GM18499 (cell line): Measurements from ENCODE around the gene KRT4.
"Not testable (repeated sequence)": the region's sequence is repeated elsewhere in the genome, so short reads cannot be mapped to it uniquely, and the experiment has no call there.

ENCODE experiments used
- ATAC-seq: cut with Tn5 transposase; IDR thresholded peaks from one replicate; pipeline ENCODE4 v1.9.1; 2021; ENCODE audit warnings: moderate number of reproducible peaks; ENCODE audit not compliant: insufficient read depth, unreplicated experiment

Gene KRT4

GRCh38 chr12:52813885-52814709 is at the start of gene KRT4:
Gene KRT4 (minus strand): TSS chr12:52814116. CDS start chr12:52814058, 58 bp downstream.
- no peak for ATAC-seq

DNA sequence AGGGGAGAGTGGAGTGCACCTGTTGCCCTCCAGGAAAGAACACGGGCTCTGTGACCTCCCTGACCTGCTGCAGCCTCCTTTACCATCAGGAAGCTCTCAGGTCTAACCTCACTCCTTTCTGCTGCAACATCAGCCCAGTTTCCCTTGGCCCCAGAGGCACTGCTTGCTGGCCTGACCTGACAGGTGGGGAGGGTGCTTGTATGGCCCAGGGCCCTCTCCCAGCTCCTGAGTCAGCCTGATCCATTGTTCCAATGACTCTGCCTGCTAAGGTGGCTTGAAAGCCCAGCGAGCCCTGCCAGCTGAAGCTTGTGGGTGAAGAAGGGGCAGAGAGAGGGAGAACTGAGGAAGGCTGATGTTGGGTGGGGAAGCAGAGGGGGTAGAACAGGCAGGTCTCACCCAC is 48.1 kb upstream of the KRT4 start:
- no peak for ATAC-seq

DNA sequence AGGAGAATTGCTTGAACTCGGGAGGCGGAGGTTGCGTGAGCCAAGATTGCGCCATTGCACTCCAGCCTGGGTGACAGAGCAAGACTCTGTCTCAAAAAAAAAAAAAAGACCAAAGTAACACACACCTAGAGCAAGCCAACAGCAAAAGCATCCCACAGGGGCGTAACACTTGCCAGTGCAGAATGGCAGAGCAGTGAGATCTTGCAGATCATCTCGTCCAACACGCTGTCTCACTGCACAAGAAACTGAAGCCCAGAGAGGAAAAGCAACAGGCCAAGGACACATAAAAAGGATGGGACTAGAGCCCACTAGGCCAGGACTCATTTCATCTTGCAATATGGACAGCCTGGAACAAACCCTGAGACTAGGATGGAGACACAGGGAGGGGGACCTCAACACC is 47.6 kb upstream of the KRT4 start:
- no peak for ATAC-seq

DNA sequence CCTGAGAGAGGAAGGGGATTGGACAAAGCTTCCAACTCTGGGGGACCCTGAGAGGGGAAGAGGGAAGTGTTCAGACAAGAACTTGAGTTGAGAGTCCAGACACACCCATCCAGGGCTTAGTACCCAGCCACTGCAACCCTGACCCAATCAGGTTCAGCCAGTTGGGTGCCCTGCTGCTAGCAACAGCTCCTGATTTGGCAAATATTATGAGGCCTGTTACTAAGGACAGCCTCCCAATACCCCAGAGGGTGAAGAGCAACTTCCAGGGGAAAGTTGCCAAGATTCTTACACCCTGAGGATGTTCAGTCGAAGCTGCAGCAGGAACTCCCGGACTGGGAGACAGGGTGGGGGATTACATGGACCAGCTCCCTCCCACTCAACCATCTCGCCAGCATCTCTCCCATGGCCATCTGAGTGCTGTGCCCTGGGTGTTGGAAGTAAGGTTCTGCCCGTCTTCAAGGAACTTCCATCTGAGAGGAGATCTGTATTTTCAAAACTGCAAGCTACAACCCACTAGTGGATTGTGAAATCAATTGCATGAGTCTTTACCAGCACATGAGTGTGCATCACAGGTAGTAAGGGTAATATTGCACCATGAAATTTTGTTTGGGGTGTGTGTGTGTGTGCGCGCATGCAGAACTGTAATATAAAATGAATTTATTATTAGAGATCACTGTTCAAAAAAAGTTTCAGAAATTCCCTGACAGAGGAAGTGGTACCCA is 46.3 kb upstream of the KRT4 start:
- ATAC-seq = no peak

DNA sequence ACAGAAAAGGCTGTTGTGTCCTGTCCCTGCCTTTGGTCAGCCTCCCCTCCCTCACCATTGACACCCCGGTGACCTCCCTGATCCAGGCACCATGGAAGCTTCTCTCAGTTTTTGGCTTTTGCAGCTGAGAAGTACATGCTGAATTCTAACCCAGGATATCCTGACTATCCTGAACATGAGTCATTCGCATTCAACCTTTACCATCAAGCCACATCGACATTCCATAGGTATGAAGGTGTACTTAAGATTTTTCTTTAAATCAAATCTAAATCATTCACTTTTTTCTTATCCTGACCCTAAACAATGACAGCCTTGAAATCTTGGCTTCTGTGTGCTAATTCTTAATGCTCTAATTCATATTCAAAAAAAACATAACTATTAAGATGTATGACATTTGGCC is 43.6 kb upstream of the KRT4 start:
- no peak for ATAC-seq

DNA sequence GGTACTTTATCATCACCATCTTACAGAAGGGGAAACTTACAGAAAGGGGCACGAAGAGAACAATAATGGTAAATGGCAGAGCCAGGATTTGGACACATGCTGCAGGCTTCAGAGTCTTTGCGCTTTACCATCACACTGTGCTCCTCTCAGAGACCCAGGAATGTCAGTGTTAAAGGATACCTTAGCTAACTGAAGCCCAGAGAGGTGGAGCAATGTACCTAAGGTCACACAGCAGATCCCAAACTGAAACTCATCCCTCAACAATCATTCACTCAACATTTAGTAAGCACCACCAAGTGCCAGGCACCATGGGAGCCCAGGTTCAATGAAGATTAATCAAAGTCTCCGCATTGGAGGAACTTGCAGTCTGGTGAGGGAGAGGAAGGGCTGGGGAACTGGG is 42.9 kb upstream of the KRT4 start:
- no peak for ATAC-seq

- ATAC-seq = not testable (repeated sequence)
These were observed 42.2 kb upstream of the KRT4 start for GRCh38 chr12:52856077-52856476.

DNA sequence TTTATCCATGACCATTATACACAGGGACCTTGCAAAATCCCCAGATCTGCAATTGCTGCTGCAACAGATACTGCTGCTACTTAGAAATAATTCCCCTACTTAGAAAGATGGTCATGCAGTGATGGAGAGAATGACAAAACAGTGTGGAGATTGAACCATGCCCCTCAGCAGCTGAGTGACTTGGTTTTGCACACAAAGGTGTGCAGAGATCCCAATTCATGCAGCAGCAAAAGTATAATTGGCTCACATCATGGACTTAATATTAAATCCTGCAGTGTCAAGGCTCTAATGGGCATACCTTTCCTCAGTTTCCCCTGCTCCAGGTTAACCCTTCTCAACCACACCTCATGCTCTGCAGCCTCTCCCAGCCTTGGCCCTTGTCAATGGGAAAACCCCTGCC is 37.9 kb upstream of the KRT4 start:
- no peak for ATAC-seq

DNA sequence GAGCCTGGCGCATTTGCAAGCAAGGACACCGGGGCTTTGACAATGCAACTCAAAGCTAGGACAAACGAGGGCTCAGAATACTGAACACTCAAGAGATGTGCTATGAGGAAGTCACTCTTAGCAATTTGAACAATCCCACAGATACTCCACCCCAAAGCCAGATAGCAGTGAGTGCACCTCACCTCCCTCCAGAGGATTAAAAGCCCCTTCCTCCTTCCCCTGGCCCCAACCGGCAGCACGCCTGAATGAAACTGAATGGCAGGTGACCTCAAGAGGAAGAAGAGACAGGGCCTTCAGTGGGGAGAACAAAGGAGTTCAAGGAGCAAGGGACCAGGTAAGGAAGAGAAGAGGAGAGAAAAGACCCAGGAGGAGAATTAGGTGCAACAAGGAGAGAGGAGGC is 36.8 kb upstream of the KRT4 start:
- ATAC-seq = no peak

DNA sequence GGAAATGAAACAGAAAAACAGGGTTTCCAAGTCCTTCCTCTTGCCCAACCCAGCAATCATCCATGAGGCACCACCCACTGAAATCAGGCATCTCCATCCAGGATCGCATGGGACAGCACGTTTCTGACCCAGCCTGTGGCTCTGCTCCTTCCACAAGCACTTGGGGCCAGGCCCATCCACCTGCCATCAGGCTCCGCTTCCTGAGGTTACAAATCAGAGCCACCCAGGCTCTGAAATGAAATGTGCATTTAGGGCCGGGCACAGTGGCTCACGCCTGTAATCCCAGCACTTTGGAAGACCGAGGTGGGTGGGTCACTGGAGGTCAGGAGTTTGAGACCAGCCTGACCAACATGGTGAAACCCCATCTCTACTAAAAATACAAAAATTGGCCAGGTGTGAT is 35.6 kb upstream of the KRT4 start:
- no peak for ATAC-seq

DNA sequence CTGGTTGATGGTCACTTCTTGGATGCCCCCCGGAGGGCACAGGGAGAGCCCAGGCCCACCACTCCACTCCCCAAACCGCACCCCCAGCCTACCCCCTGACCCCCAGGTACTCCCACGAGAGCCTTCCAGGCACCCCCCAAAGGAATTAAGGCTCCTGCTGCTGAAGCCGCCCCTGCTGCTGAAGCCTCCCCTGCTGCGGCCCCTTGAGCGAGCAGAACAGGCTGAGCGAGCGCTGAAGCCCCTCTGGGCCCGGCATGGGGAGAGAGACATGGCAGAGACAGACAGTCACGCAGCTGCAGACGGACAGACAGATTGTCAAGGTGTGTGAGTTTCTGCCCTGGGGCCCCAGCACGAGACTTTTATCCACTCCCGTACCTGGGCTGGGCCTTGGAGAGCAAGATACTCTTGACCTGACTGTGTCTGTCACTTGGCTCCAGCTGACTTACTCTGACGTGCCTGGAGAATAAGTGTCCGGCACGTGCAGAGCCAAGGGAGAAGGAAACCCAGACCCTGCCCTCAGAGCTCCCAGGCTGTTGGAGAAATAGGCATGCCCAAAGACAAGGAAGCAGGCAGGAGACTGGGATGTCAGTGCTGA is 34.8 kb upstream of the KRT4 start, which contains the start of gene KRT78:
Gene KRT78, minus strand, starts transcription at position 334 of the 595 bp plus-strand sequence. Its CDS starts 64 bp downstream, at position 270.
- ATAC-seq = no peak

GRCh38 chr12:52847335-52848102 is 33.6 kb upstream of the KRT4 start:
- ATAC-seq = no peak

- ATAC-seq = no peak
These were observed 32.5 kb upstream of the KRT4 start for GRCh38 chr12:52846356-52846970.

- no peak for ATAC-seq
These were observed 32.0 kb upstream of the KRT4 start for GRCh38 chr12:52845946-52846345.

- ATAC-seq = no peak
These were observed 30.5 kb upstream of the KRT4 start for GRCh38 chr12:52844386-52844785.

DNA sequence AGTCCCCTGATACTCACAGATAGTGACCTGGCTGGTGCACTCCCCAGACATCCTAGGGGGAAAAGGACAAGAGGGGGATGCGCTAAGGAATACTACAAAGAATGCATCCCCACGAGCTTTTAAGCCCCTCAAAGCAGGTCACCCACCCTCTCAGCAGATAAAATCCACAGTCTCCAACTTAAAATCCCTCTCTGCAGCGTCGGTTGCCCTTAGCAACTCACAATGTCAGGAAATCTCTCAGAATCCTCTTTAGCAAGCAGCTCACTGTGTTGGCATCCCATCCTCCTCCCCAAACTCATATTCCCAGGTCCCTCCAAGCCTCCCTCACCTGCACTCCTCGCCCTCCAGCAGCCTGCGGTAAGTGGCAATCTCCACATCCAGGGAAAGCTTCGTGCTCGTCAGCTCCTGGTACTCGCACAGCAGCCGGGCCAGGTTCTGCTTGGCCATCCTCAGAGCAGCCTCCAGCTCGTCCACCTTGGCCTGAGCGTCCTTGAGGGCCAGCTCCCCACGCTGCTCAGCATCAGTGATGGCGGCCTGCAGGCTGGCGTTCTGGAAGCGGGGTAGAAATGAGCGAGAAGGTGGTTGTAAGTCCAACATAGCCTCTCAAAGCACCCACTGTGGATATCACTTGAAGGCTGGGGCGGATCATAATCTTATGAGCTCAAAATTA is 25.7 kb upstream of the KRT4 start:
- ATAC-seq = no peak

GRCh38 chr12:52838609-52839435 is 24.9 kb upstream of the KRT4 start:
- ATAC-seq = no peak

DNA sequence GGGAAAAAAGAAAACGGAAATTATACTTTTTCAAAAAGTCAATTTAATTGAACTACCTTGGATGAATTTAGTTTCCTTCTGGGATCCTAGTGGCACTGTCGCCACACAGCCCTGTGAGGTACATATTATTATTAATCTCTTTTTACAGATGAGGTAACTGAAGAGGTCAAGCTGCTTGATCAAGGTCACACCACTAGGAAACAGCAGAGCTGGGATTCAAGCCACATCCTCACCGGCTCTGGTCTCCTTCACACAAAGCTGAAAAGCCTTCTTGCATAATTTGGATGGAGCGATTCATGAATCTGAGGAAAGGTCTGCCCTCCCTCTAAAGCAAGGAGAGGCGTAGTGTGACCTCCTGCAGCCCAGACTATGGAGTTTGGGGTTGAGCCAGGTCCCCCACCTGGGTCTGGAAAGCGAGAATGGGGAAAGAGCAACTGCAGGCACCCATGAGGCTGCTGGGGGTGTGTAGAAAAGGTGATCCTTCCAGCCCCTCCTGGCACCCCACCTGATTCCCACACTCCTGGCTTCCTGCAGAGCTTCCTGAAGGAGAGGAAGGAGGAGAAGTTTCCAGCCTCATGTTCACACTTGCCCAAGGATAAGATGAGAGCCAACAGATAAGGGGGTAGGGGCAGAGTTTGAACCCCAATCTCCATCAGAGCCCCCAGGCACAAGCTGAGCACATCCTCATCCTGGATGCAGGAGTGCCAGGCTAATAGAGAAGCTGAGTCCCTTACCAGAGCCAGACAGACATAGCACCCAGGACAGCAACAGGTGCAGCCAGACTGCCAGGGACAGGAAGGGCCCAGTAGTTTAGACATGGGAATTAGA is 24.1 kb upstream of the KRT4 start:
- no peak for ATAC-seq
